Hepatocyte (in vitro differentiated cells): ENCODE data around the gene CFAP92. TPM values are rescaled to one million over a fixed set of nuclear protein-coding genes. Genes with fewer than 3 reads are reported as not detected.

Experiments
- DNase-seq: peaks from one replicate; pipeline ENCODE4 v3.0.0-alpha.2; 2016; ENCODE audit warnings: low spot score
- H2AFZ ChIP-seq: fragments of 200-600 bp; sonication (generic); 2 replicates; pipeline ENCODE4 v1.6.0; 2016; ENCODE audit warnings: antibody characterized with exemption, mild to moderate bottlenecking
- H3K27ac ChIP-seq: fragments of 200-600 bp; sonication (generic); 2 replicates; pipeline ENCODE4 v1.5.1; 2016; ENCODE audit warnings: mild to moderate bottlenecking
- H3K27me3 ChIP-seq: fragments of 200-600 bp; sonication (generic); 2 replicates; pipeline ENCODE4 v1.6.1; 2016
- H3K36me3 ChIP-seq: fragments of 200-600 bp; sonication (generic); replicated peaks from 2 replicates; pipeline ENCODE4 v1.5.1; 2016; ENCODE audit warnings: low read depth; ENCODE audit not compliant: insufficient read depth
- H3K4me1 ChIP-seq: fragments of 200-600 bp; sonication (generic); 2 replicates; pipeline ENCODE4 v1.5.1; 2016; ENCODE audit warnings: mild to moderate bottlenecking, moderate library complexity; ENCODE audit not compliant: insufficient read depth
- H3K4me2 ChIP-seq: fragments of 200-600 bp; sonication (generic); 2 replicates; pipeline ENCODE4 v1.6.0; 2016
- H3K4me3 ChIP-seq: fragments of 200-600 bp; sonication (generic); 2 replicates; pipeline ENCODE4 v1.5.1; 2016; ENCODE audit warnings: mild to moderate bottlenecking
- H3K79me2 ChIP-seq: fragments of 200-600 bp; sonication (generic); 2 replicates; pipeline ENCODE4 v1.6.0; 2017; ENCODE audit warnings: mild to moderate bottlenecking
- H3K9me2 ChIP-seq: fragments of 200-600 bp; sonication (generic); replicated peaks from 2 replicates; pipeline ENCODE4 v1.6.0; 2017; ENCODE audit warnings: mild to moderate bottlenecking; ENCODE audit not compliant: insufficient read depth
- H3K9me3 ChIP-seq: fragments of 200-600 bp; sonication (generic); 2 replicates; pipeline ENCODE4 v1.5.1; 2016; ENCODE audit warnings: low read depth, mild to moderate bottlenecking
- H4K20me1 ChIP-seq: fragments of 200-600 bp; sonication (generic); 2 replicates; pipeline ENCODE4 v1.6.0; 2016; ENCODE audit warnings: mild to moderate bottlenecking; ENCODE audit not compliant: insufficient read depth, poor library complexity, severe bottlenecking
- CTCF ChIP-seq: fragments of 200-600 bp; sonication (generic); IDR thresholded peaks from 2 replicates; pipeline ENCODE4 v1.5.1; 2016; ENCODE audit warnings: antibody characterized with exemption, mild to moderate bottlenecking; ENCODE audit not compliant: poor library complexity
- EZH2 ChIP-seq: fragments of 200-600 bp; sonication (generic); IDR thresholded peaks from 2 replicates; pipeline ENCODE4 v1.6.1; 2016; ENCODE audit warnings: antibody characterized with exemption, mild to moderate bottlenecking, borderline replicate concordance
- EZH2phosphoT487 ChIP-seq: fragments of 200-600 bp; sonication (generic); IDR thresholded peaks from one replicate; pipeline ENCODE4 v1.6.1; 2018; ENCODE audit warnings: antibody characterized with exemption, mild to moderate bottlenecking, low read depth, moderate library complexity; ENCODE audit not compliant: unreplicated experiment, severe bottlenecking
- whole genome bisulfite sequencing: methylation state at CpG from one replicate; pipeline ENCODE4 v1.1.6; 2016; ENCODE audit warnings: low lambda C conversion rate; ENCODE audit errors: missing lambda C conversion rate; 5-methylcytosine and 5-hydroxymethylcytosine counted together
- polyA plus RNA-seq: library from polyadenylated mRNA; unstranded; fragments of >200 nt; fragmentation: Nextera tagmentation; extraction: Ambion mirVana; gene quantifications from 2 replicates; pipeline ENCODE4 v1.2.1, GENCODE V29; 2016
- total RNA-seq: library from RNA; depleted of rRNA; stranded (reverse); fragments of >200 nt; gene quantifications from 2 replicates; pipeline ENCODE4 v1.2.3, GENCODE V29; 2014

Gene CFAP92
- total and polyA plus RNA-seq, 2 experiments from 2014 or later = 0.17 to 0.35 TPM

DNA sequence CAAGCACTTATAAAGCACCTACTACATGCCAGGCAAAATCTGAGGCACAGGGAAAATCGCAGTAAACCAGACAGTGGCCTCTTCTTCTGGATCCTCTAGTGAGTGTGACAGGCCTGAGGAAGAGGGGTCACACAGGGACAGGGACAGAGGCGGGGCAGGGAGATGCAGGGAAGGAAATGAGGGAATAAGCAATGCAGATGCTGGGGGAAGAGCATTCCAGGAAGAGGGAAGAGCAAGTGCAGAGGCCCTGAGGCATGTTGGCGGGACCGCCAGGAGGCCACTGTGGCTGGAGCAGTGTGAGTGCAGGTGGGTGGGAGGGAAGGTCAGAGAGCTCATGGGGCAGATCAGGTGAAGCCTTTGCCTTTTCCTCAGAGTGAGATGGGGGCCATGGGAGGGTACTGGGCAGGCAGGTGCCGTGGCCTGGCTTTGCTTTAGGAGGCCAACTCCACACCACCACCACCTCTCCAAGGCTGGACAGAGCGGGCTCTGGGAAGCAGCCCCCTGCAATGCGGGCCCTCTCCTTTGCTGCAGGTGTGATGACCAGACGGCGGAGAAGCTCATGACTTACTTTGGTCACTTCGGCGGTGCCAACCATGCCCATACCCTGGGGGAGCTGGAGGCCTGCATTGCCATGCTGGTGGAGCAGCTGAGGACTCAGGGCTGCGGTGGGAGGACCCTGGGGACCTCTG lies 39.9 kb upstream of the CFAP92 start:
- WGBS = 94% methylated on average over 12 of the region's 12 CpGs
- Histone ChIP-seq H3K4me1 (no peaks in the 10 kb centered on the region), H3K4me3 (no peak overlapping the region), H3K4me2 (no peak overlapping the region), H3K79me2 (no peaks in the 10 kb centered on the region), H3K27me3 (no peaks in the 10 kb centered on the region), H3K9me2 (no peaks in the 10 kb centered on the region), H3K9me3 (no peaks in the 10 kb centered on the region), H4K20me1 (no peaks in the 10 kb centered on the region), H3K36me3 (no peaks in the 10 kb centered on the region), H2AFZ (no peak overlapping the region), H3K27ac (no peak overlapping the region)
- TF ChIP-seq EZH2 (no peak), EZH2phosphoT487 (no peak), CTCF (no peak)
- no peak for DNase-seq

DNA sequence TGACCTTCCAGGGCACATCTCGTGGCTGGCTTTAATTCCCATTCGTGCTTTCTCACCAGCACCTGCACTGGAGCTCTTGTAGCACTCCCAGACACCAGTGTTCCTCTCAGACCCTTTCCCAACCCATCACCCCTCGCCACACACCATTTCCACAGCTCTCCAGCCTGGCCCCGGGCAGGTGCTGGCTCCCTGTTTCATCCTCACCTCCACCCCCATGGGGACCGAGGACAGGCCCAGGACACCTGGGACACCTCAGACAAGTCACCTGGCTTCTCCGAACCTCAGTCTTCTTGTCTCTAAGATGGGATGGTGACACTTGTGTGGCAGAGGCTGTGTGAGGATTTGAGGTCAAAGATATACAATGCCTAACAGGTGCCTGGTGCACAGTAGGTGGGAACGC lies 39.3 kb upstream of the CFAP92 start:
- TF ChIP-seq CTCF = no peak
- TF ChIP-seq EZH2phosphoT487 = no peak
- no peak for TF ChIP-seq EZH2
- no peaks in the 10 kb centered on the region for H3K79me2 ChIP-seq
- no peak for DNase-seq
- H3K4me1 ChIP-seq = no peaks in the 10 kb centered on the region
- no peak overlapping the region for H3K4me3 ChIP-seq
- no peak overlapping the region for H3K27ac ChIP-seq
- 94% methylated on average over 7 of the region's 7 CpGs for WGBS
- no peaks in the 10 kb centered on the region for H3K9me2 ChIP-seq
- H3K9me3 ChIP-seq = no peaks in the 10 kb centered on the region
- H3K36me3 ChIP-seq = no peaks in the 10 kb centered on the region
- no peaks in the 10 kb centered on the region for H3K27me3 ChIP-seq
- H4K20me1 ChIP-seq = no peaks in the 10 kb centered on the region
- no peak overlapping the region for H3K4me2 ChIP-seq
- no peak overlapping the region for H2AFZ ChIP-seq

DNA sequence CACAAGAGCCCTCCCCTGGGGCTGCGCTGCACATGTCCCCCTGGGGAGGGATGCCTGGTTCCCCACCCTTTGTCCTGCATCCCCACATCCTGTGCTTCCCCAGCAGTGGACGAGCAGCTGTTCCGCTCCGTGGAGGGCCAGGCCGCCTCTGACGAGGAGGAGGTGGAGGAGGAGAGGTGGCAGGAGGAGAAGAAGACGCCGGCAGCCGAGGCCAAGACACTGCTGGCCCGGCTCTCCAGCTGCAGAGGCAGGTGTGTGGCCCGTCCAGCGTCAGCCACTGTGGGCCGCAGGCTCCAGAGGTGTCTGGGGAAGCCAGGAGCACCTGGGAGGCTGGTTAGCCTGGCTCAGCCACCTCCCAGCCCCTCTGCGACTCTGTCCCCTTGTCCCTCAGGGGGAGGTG lies 38.8 kb upstream of the CFAP92 start:
- no peaks in the 10 kb centered on the region for H3K9me2 ChIP-seq
- H3K4me1 ChIP-seq = no peaks in the 10 kb centered on the region
- H4K20me1 ChIP-seq = no peaks in the 10 kb centered on the region
- H3K27ac ChIP-seq = no peak overlapping the region
- WGBS = 91% methylated on average over 14 of the region's 14 CpGs
- DNase-seq = no peak
- H3K4me3 ChIP-seq = no peak overlapping the region
- no peaks in the 10 kb centered on the region for H3K27me3 ChIP-seq
- H3K79me2 ChIP-seq = no peaks in the 10 kb centered on the region
- no peaks in the 10 kb centered on the region for H3K36me3 ChIP-seq
- H2AFZ ChIP-seq = no peak overlapping the region
- H3K4me2 ChIP-seq = no peak overlapping the region
- TF ChIP-seq CTCF (no peak), EZH2phosphoT487 (no peak), EZH2 (no peak)
- no peaks in the 10 kb centered on the region for H3K9me3 ChIP-seq
